AG09309 (cell line): ENCODE results near the gene CDC42BPG.
A peak's percentile ranks its signal among the peaks of the same experiment; 100 is the strongest.

Experiments
- DNase-seq: peaks from one replicate; pipeline ENCODE4 v3.0.0-alpha.2; 2010; ENCODE audit warnings: low read depth
- H3K4me3 ChIP-seq: 2 replicates; pipeline ENCODE4 v1.5.1; 2011; ENCODE audit warnings: mild to moderate bottlenecking, low read depth, low read length, moderate library complexity; ENCODE audit not compliant: control insufficient read depth
- CTCF ChIP-seq: IDR thresholded peaks from 2 replicates; pipeline ENCODE4 v1.5.1; 2011; ENCODE audit warnings: mild to moderate bottlenecking, low read depth, low read length, inconsistent platforms; ENCODE audit not compliant: insufficient read depth, control insufficient read depth; ENCODE audit errors: missing control alignments

Gene CDC42BPG

GRCh38 chr11:64865286-64866172 is 21.1 kb upstream of the CDC42BPG start:
- no peak for DNase-seq
- no peak overlapping the region for H3K4me3 ChIP-seq
- peak; percentile 3 for TF ChIP-seq CTCF

- H3K4me3 ChIP-seq, result no peak overlapping the region
- TF ChIP-seq CTCF, result no peak
- no peak for DNase-seq
Measured at GRCh38 chr11:64864473-64865285, 20.2 kb upstream of the CDC42BPG start.

- no peak for TF ChIP-seq CTCF
- no peak overlapping the region for H3K4me3 ChIP-seq
- DNase-seq, result no peak
Measured at GRCh38 chr11:64864135-64864472, 19.7 kb upstream of the CDC42BPG start.

- H3K4me3 ChIP-seq, result no peak overlapping the region
- DNase-seq, result no peak
- TF ChIP-seq CTCF, result no peak
Measured at GRCh38 chr11:64863391-64864060, 19.1 kb upstream of the CDC42BPG start.

GRCh38 chr11:64862987-64863390 is 18.5 kb upstream of the CDC42BPG start:
- no peak overlapping the region for H3K4me3 ChIP-seq
- DNase-seq, result no peak
- no peak for TF ChIP-seq CTCF

GRCh38 chr11:64861227-64861975 is 16.9 kb upstream of the CDC42BPG start:
- DNase-seq, result no peak
- no peak overlapping the region for H3K4me3 ChIP-seq

More at GRCh38 chr11:64861227-64861975, 16.9 kb upstream of the CDC42BPG start:
- no peak for TF ChIP-seq CTCF
